ENCODE measurements around the gene RASSF4. TPM values are rescaled to one million over a fixed set of nuclear protein-coding genes. Genes with fewer than 3 reads are reported as not detected.

The RASSF4 gene
- polyA plus RNA-seq, 1 donor: 78.0 TPM

- no peak for DNase-seq (ENCODE audit: low read depth)
Measured at GRCh38 chr10:44975431-44976331, 16.1 kb downstream of the RASSF4 start.

GRCh38 chr10:44976352-44977198 is 17.0 kb downstream of the RASSF4 start:
- DNase-seq (ENCODE audit: low read depth): no peak

- no peak for DNase-seq (ENCODE audit: low read depth)
Measured at GRCh38 chr10:44977287-44978212, 17.9 kb downstream of the RASSF4 start.

GRCh38 chr10:44978213-44978569 is 18.6 kb downstream of the RASSF4 start:
- no peak for DNase-seq (ENCODE audit: low read depth)

- DNase-seq (ENCODE audit: low read depth): no peak
Measured at GRCh38 chr10:44978570-44979280, 19.1 kb downstream of the RASSF4 start, which contains the start of gene DEPP1. TSS of gene DEPP1 (minus strand) at chr10:44978809. CDS start at chr10:44978030, 779 bp downstream.

- DNase-seq (ENCODE audit: low read depth): no peak
Measured at GRCh38 chr10:44979281-44980191, 19.9 kb downstream of the RASSF4 start.

GRCh38 chr10:44980309-44981171 is 20.9 kb downstream of the RASSF4 start:
- DNase-seq (ENCODE audit: low read depth): no peak

GRCh38 chr10:44981172-44982113 is 21.8 kb downstream of the RASSF4 start:
- no peak for DNase-seq (ENCODE audit: low read depth)

GRCh38 chr10:44982114-44982460 is 22.5 kb downstream of the RASSF4 start:
- DNase-seq (ENCODE audit: low read depth): no peak

- no peak for DNase-seq (ENCODE audit: low read depth)
Measured at GRCh38 chr10:44982496-44982895, 22.9 kb downstream of the RASSF4 start.

- no peak for DNase-seq (ENCODE audit: low read depth)
Measured at GRCh38 chr10:44983066-44983894, 23.7 kb downstream of the RASSF4 start.

- no peak for DNase-seq (ENCODE audit: low read depth)
Measured at GRCh38 chr10:44983895-44984278, 24.3 kb downstream of the RASSF4 start.

- DNase-seq (ENCODE audit: low read depth): no peak
Measured at GRCh38 chr10:44984671-44985101, 25.1 kb downstream of the RASSF4 start.

GRCh38 chr10:44985175-44985681 is 25.6 kb downstream of the RASSF4 start:
- DNase-seq (ENCODE audit: low read depth): no peak

- no peak for DNase-seq (ENCODE audit: low read depth)
Measured at GRCh38 chr10:44986179-44986578, 26.6 kb downstream of the RASSF4 start.

- DNase-seq (ENCODE audit: low read depth): no peak
Measured at GRCh38 chr10:44986670-44987069, 27.1 kb downstream of the RASSF4 start.
